ENCODE measurements around the gene CBL.

CBL gene

GRCh38 chr11:119288219-119288618 lies 82.1 kb downstream of the CBL start:
- DNase-seq (ENCODE audit: low read depth): no peak
- H3K4me3 ChIP-seq (ENCODE audit: low read depth, low read length): no peak overlapping the region
- TF ChIP-seq POLR2A (IDR thresholded peaks at IDR 0.05; ENCODE audit: extremely low read depth, insufficient read length): no peak

- DNase-seq (ENCODE audit: low read depth): no peak
- TF ChIP-seq CTCF (IDR thresholded peaks at IDR 0.05; ENCODE audit: low read depth, low read length): no peak
- no peak for TF ChIP-seq POLR2A (IDR thresholded peaks at IDR 0.05; ENCODE audit: extremely low read depth, insufficient read length)
- TF ChIP-seq, protein P1, sequence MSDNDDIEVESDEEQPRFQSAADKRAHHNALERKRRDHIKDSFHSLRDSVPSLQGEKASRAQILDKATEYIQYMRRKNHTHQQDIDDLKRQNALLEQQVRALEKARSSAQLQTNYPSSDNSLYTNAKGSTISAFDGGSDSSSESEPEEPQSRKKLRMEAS (IDR thresholded peaks at IDR 0.05; ENCODE audit: low read depth, low read length): no peak
- no peak for TF ChIP-seq MYC (IDR thresholded peaks at IDR 0.05; ENCODE audit: low read depth, low read length)
- no peak overlapping the region for H3K4me3 ChIP-seq (ENCODE audit: low read depth, low read length)
Measured at GRCh38 chr11:119290894-119291497, 84.9 kb downstream of the CBL start.

DNA sequence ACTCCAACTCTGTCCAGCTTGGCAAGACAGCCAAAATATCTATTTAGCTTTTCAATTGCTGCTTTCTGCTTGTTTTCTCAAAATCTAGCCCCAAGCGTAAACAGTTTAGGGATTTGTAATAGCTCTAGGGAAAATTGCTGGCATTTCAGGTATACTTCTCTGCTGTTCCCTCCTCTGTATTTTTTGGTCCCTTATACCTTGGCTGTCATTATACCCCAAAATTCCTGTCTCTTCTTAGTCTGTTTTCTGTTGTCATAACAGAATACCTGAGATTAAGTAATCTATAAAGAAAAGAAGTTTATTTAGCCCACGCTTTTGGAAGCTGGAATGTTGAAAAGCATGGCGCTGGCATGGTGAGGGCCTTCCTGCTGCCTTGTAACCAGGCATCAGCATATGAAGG lies 87.3 kb downstream of the CBL start:
- H3K4me3 ChIP-seq (ENCODE audit: low read depth, low read length): no peak overlapping the region
- DNase-seq (ENCODE audit: low read depth): no peak

GRCh38 chr11:119295178-119295577 lies 89.0 kb downstream of the CBL start:
- H3K4me3 ChIP-seq (ENCODE audit: low read depth, low read length): no peak overlapping the region
- TF ChIP-seq CTCF (IDR thresholded peaks at IDR 0.05; ENCODE audit: low read depth, low read length) (peak; percentile 16), POLR2A (IDR thresholded peaks at IDR 0.05; ENCODE audit: extremely low read depth, insufficient read length) (no peak)
- DNase-seq (ENCODE audit: low read depth): peak; percentile 18

More for the DNA sequence above, 87.3 kb downstream of the CBL start:
- TF ChIP-seq CTCF (IDR thresholded peaks at IDR 0.05; ENCODE audit: low read depth, low read length) (no peak), MYC (IDR thresholded peaks at IDR 0.05; ENCODE audit: low read depth, low read length) (no peak), POLR2A (IDR thresholded peaks at IDR 0.05; ENCODE audit: extremely low read depth, insufficient read length) (no peak)
- TF ChIP-seq, protein P1 (IDR thresholded peaks at IDR 0.05; ENCODE audit: low read depth, low read length): no peak

- TF ChIP-seq, protein P1 (IDR thresholded peaks at IDR 0.05; ENCODE audit: low read depth, low read length): no peak
- H3K4me3 ChIP-seq (ENCODE audit: low read depth, low read length): no peak overlapping the region
- DNase-seq (ENCODE audit: low read depth): no peak
Measured at GRCh38 chr11:119297938-119298337, 91.8 kb downstream of the CBL start.

DNA sequence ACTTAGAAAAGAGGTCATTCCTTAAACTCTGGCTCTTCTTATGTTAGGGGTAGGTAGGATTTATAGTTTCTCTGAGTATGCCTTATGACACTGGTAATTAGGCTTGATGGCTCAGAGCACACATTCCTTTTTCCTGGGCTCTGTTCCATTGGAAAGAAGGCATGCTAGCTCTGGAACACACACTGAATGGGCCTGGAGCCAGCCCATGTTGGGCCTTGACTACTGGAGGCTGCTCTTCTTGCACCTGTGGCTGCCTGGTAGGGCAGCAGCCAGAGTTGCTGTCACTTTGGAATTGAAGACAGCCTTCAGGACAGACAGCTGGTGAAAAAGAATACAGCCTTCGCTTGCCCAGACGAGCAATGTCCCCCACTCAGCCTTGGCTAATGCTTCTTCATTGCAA lies 92.6 kb downstream of the CBL start:
- TF ChIP-seq, protein P1 (IDR thresholded peaks at IDR 0.05; ENCODE audit: low read depth, low read length): no peak
- TF ChIP-seq MYC (IDR thresholded peaks at IDR 0.05; ENCODE audit: low read depth, low read length) (no peak), CTCF (IDR thresholded peaks at IDR 0.05; ENCODE audit: low read depth, low read length) (no peak), POLR2A (IDR thresholded peaks at IDR 0.05; ENCODE audit: extremely low read depth, insufficient read length) (no peak)
- H3K4me3 ChIP-seq (ENCODE audit: low read depth, low read length): no peak overlapping the region
- no peak for DNase-seq (ENCODE audit: low read depth)

DNA sequence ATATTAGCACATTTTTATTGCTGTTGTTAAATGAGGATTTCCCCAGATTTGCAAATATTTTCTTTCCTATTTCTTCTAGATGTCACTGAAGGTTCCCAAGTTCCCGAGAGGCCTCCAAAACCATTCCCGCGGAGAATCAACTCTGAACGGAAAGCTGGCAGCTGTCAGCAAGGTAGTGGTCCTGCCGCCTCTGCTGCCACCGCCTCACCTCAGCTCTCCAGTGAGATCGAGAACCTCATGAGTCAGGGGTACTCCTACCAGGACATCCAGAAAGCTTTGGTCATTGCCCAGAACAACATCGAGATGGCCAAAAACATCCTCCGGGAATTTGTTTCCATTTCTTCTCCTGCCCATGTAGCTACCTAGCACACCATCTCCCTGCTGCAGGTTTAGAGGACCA lies 93.3 kb downstream of the CBL start:
- DNase-seq (ENCODE audit: low read depth): no peak
- TF ChIP-seq, protein P1 (IDR thresholded peaks at IDR 0.05; ENCODE audit: low read depth, low read length): no peak
- no peak for TF ChIP-seq CTCF (IDR thresholded peaks at IDR 0.05; ENCODE audit: low read depth, low read length)
- no peak for TF ChIP-seq POLR2A (IDR thresholded peaks at IDR 0.05; ENCODE audit: extremely low read depth, insufficient read length)
- no peak for TF ChIP-seq MYC (IDR thresholded peaks at IDR 0.05; ENCODE audit: low read depth, low read length)
- no peak overlapping the region for H3K4me3 ChIP-seq (ENCODE audit: low read depth, low read length)
